Stimulated activated CD4-positive, alpha-beta T cell treated with anti-CD3 and anti-CD28 coated beads, TNF-alpha, amount 100 ng/mL, for 24 hours (primary cell): Measurements from ENCODE around the gene SART1.
"Not testable (repeated sequence)": the region's sequence is repeated elsewhere in the genome, so short reads cannot be mapped to it uniquely, and the experiment has no call there.

Source experiments
- DNase-seq, 3 experiments: peaks; one replicate each; pipeline ENCODE4 v3.0.0-alpha.2; 2020; ENCODE audit warnings: low read depth in 3 of 3

The SART1 gene

DNA sequence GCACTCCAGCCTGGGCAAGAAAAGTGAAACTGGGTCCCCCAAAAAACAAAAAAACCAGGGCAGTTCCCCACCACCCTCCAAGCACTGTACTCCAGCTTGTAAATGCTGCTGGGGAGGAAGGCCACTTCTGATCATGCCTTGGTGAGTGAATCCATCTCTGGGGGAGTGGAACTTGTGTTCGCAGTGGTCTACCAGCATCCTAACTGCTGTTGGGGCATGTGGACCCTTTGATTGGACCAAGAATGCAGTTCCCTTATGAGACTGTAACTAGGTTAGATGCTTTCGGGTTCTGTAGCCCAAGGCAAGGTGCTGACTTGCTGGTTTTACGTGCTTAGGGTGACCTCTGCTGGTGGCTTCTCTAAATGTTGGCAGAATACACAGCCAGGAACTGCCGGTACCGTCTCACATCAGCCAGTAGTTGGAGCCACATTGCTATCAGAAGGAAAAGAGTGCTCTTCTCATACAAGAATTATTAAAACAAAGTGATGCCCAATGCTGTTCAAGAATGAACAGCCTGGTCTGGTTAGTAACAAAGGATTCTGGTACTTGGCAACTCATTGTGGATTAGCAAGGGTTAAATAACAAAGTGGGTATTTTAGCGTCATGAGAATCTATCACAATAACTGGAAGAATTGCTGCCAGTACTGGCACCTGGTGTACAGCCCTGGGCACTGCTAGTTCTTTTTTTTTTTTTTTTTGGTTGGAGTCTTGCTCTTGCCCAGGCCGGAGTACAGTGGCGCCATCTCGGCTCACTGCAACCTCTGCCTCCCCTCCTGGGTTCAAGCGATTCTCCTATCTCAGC lies 27.5 kb downstream of the SART1 start:
- peak; percentile 80 to 87 (median 85) for DNase-seq

DNA sequence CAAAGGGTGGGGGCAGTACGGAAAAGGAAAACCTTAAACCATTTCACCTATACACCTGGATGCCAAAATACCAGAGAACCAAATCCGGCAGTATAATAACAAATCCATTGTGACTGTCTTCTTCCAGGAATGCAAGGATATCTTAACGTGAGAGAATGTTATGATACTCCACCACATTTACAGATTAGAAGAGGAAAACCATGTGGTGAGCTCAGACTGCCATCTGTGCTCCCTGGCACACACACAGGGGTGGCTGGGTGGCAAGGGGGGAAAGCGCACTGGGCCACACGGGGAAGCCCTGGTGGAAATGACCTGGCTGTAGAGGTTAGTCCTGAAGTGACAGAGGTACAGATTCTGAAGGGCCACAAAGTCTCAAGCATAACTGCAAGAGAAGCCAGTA lies 30.5 kb downstream of the SART1 start:
- no peak for DNase-seq

DNA sequence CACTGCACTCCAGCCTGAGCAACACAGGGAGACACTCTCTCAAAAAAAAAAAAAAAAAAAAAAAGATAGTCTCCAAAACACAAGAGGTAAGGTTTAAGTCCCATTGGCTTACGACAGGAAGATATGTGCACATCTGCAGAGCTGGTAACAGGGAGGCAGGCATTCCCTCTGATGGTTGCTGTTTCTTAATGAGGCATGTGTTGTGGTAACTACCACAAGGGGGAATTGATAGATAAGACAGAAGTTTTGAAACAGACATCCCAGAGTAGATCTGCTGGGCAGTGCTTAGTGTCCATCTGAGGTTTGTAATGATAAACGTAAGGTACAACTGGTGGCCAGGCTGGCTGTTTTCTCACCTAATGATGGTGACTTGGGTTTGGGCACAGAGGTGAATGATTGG lies 35.8 kb downstream of the SART1 start:
- DNase-seq = no peak

DNA sequence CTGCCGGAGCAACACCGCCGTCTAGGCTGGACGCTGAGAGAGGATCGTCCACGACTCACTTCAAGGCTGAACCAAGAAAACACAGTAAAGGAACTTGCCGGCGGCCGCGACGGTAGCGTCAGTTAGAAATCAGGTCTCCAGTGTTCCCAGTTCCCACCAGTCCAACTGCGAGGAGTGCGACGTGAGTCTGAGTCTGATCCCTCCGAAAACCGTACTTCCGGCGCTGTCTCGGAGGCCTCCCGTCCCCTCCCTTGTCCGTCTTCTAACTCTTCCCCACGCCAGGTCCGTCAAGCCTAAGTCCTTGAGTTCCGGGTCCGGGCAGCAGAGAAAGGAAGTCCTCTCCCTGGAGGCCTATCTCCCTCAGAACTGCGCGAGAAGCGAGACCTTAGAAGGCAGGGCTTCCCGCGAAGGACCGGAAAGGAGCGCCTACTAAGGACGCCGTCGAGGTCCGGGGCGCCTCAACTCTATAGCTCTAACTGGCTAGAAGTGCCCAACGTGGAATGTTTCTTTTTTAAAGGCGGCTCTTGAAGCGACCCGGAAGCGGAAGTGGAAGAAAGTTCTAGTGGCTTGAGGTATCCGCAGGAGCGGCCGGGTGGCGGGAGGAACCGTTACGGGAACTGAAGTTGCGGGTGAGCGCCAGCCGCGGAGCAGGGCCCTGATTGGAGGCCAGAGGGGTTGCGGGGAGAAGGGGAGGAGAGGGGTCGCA lies 40.6 kb downstream of the SART1 start, which contains the start of the genes BANF1 and EIF1AD:
TSS of gene BANF1 (plus strand) at position 562 of the 706 bp plus-strand sequence. CDS start 748 bp downstream, outside the sequence.
TSS of gene EIF1AD (minus strand) at position 216 of the 706 bp plus-strand sequence. CDS start 1,768 bp downstream, outside the sequence.
- peak; percentile 88 to 91 (median 90) for DNase-seq

DNA sequence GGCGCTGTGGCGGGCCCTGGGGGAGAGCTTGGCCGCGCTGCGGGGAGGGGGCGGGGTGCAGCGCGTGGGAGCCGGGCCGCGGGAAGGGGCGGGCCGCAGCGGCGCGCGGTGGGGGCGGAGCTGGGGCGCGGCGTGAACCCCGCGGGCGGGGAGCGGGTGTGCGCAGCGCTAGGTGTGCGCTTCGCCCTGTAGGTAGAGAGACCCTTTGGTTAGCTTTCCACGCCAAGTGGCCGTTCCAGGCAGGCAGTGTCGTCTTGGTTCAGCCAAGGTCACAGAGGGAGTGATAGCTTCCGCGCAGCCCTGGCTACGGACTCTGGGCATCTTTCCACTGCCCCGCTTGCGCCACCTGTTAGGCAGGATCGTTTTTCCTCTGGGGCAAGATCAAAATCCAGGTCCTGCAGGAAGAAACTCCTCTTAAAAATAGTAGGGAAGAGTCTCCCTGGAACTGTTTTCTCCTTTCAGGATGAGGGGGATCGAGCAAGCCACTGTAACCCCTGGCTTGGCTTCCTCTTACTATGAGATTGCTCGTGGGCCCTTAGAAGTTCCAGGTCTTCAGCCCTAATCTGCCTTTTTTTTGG lies 41.2 kb downstream of the SART1 start:
- no peak for DNase-seq

DNA sequence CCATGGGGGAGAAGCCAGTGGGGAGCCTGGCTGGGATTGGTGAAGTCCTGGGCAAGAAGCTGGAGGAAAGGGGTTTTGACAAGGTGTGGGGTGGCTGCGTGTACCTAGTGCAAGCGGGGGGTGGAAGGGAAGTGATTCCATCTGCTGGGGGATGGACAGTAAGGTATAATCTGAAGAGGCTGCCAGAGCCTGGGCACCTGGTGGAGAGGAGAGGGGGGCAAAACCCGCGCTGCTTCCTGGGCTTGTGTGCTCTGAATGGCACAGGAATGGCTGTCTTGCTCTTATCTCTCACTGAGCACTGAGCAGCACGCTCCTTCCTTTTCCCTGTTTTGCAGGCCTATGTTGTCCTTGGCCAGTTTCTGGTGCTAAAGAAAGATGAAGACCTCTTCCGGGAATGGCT lies 41.8 kb downstream of the SART1 start:
- DNase-seq = no peak

DNA sequence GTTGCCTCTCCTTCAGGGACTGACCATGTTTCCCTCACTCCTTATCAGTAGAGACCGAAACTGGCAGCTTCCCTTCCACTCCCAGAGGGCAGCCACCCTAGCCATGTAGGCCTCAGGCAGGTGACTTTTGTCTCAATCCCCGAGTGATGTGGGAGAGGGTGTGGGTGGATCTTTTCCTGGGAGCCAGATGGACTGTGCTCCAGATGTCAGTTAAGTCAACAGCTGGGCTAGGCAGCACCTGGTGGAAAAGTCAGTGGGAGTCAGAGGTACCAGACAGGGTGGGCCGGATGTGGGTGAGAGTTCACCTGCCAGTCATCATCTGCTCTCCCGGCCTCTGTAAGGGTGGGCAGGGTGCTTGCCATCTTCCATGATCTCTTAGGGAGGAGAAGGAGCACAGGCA lies 42.7 kb downstream of the SART1 start:
- no peak for DNase-seq

DNA sequence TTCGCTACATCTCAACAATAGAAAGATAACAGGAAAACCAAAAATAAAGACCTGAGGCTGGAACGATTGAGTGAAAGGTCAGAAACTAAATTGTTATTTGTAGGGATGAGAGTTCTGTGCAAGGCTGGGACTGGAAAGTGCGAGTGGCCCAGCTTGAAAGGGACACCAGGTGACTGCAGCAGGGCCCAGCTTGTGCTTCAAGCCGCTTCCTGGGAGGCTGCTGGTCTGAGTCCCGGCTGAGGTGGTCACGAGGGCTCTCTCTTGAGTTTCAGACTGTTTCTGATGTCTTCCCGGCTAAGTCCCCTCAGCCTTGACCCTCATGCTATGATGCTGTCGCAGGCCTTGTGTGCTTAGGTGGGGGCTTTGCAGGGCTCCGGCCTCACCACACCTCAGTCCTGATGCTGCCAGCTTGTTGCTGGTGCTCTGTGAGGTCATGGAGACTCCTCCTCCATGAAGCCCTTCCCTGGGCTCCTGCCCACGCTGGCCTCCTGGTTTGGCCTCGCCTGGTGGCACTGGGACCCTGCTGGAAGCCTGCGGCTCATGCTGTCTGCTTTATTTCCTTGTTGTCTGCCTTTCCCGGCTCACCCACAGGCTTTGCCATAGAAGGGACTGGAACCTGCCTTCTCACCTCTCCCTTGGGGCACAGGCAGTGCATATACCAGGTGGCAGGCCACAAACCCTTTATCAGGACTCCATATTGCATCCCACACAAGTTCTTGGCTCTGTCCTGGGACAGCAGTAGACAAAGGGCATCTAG lies 44.8 kb downstream of the SART1 start:
- DNase-seq = no peak

DNA sequence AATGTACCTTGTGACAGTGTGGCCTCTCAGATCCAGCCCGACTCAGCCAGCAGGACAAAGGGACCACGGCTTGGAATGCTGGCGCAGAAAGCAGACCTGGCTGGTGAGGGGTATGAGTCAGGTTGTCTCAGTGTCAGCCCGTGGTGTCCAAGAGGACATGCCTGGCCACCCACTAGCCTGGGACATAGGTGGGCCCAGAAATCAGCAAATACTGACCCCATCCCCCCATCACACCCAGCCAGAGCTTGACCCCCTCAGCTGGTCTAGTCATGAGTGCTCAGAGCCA lies 45.3 kb downstream of the SART1 start:
- DNase-seq = no peak

DNA sequence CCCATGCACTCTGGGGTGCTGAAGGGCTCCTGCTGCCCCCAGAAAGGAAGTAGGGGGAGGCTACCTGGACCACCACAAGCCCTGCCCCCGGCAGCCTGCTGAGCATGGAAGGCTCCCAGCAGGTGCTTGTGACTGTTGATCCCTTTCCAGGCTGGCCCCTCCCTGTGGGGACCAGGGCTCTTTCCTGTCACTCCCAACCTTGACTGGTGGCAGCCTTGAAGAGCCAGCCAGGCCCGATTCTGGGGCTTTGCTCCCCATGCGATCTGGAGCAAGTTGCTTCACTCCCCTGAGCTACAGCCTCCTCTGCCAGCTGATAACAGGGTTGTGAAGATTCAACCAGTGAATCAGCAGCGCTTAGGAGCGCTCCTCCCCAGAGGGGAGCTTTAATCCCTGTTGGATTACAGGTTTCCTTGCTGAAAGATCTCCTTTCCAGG lies 45.7 kb downstream of the SART1 start:
- DNase-seq = no peak

DNA sequence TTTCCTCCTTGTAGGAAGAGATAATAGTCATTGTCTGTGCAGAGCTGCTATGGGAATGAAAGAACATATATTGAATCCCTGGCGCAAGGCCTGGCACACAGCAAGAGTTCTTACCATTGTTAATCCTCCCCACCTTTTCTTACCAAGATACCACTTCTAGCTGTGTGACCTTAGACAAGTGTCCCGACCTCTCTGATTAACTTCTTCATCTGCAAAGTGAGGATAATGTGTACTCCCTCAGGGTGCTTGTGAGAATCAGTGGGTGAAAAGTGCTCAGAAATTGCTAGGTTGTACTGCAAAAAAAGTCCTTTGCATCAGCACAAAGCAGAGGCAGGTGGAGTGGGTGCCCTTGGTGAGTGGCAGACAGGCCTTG lies 46.5 kb downstream of the SART1 start:
- DNase-seq = no peak

DNA sequence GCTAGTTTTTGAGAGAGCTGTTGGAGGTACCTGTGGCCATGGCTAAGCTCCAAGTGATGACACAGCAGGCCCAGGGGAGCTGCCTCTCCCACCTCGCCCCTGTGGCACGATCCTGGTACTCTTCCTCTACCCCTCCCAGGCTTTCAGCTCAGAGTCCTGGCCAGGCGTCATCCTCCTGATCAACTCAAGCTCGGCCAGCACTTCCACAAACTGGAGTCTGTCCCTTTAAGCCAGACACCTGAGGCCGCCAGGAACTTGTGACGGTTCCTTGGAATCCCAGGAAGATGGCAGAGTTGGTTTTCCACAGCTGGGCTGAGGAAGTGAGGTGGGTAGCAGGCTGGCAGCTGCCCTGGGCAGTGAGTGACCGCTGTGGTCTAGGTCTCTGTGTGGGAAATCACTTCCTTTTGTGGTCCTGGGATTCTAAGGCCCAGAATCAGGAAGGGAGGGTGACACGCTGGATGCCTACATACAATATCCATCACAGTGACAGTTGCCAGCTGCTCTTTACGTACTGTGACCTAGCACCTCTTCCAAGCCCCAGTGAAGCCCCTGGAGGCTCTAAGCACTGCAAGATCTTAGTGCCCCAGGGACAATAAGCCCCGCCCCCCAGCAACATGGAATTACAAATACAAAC lies 47.1 kb downstream of the SART1 start:
- no peak for DNase-seq

DNA sequence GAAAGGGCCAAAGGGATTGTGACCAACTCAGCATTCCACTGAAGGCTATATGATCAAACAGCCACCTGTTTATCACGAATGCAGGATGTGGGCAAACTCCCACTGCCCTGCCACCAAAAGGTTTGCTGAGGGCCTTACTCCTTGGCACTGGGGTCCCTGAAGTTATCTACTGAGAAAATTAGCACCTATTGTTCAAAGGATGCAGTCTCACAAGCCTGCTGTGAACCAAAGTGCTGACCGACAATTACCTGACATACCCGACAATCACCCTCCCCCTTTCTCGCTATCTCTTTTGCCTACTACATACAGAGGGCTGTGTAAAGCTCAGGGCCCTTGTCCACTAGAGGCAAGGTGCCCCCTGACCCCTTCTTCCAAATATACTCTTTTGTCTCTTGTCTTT lies 48.5 kb downstream of the SART1 start:
- DNase-seq = not testable (repeated sequence)

DNA sequence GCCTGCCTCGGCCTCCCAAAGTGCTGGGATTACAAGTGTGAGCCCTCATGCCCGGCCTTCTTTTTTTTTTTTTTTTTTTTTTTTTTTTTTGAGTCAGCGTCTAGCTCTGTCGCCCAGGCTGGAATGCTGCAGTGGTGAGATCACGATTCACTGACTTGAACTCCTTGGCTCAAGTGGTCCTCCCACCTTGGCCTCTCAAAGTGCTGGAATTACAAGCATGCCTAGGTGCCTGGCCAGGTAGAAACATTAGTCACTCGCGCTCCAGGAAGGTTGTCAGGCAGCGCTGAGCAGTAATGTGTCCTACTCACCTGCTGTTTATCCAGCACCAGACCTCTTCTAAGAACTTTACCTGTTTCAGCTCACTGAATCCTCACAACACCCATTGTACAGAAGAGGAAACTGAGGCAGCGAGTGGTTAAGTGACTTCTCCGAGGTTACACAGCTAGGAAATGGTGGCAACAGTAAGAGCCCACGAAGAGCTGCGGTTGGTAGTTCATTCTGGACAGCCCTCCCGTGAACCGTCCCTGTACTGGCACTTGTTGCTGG lies 49.8 kb downstream of the SART1 start:
- no peak for DNase-seq

DNA sequence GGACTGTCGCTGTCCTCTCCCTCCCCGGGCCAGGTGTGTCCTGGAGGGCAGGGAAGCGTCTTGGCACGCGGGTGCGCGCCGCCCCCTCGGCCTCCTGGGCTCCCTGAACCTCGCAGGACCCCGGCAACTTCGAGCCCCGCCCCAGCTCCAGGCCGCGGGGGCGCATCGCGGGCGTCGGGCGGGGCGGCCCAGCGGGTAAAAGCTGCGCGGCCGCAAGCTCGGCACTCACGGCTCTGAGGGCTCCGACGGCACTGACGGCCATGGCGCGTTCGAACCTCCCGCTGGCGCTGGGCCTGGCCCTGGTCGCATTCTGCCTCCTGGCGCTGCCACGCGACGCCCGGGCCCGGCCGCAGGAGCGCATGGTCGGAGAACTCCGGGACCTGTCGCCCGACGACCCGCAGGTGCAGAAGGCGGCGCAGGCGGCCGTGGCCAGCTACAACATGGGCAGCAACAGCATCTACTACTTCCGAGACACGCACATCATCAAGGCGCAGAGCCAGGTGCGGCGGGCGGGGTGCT lies 50.3 kb downstream of the SART1 start, which contains the start of gene CST6:
TSS of gene CST6 (plus strand) at position 224 of the 519 bp plus-strand sequence. CDS start at position 261, 37 bp downstream.
- DNase-seq = no peak

DNA sequence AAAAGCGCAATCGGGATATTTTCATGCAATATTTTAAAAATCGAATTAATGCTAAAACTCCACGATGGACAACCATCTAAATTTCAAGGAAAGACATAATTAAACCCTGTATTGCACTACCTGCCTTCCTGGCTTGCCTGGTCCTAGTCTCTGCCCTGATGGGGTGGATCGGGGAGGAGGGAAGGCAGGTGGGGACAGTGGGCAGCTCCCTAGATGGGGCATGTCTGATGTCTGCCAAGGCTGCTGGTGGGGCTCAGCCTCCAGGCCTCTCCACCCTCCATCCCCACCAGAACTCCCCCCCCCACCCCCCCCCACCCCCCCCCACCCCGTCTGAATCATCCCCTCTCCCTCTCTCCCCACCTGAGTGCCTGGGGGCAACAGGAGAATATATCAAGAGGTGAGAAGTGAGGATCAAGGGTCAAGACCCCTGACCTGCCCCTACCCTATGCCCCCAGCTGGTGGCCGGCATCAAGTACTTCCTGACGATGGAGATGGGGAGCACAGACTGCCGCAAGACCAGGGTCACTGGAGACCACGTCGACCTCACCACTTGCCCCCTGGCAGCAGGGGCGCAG lies 50.9 kb downstream of the SART1 start:
- DNase-seq = no peak

DNA sequence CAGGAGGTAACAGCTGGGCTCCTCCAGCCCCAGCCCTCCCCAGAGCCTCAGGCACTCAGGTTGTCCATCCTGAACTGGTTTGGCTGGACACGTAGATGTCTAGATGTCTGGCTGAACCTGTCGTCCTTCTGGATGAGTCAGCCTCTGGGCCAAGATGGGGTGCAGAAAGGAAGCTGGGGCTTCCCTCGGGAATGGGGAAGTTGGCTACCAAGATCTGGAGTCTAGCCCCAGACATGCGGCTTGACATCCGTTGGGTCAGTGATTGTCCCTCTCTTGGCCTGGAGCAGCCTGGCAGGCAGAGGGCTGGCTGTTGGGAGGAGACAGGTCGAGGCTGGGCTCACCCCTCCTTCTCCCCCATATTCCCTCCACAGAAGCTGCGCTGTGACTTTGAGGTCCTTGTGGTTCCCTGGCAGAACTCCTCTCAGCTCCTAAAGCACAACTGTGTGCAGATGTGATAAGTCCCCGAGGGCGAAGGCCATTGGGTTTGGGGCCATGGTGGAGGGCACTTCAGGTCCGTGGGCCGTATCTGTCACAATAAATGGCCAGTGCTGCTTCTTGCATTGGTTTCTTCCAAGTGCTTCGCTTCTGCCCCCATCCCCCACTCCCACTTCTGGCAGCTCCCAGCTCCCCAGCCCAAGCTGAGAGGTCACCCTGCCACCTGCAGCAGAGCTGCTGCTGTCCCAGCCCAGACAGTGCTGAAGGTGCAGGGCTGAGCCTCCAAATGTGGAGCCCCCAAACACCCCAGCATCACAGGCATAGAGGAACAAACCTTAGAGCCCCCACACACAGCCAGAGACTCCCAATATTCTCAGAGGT lies 51.6 kb downstream of the SART1 start:
- no peak for DNase-seq

DNA sequence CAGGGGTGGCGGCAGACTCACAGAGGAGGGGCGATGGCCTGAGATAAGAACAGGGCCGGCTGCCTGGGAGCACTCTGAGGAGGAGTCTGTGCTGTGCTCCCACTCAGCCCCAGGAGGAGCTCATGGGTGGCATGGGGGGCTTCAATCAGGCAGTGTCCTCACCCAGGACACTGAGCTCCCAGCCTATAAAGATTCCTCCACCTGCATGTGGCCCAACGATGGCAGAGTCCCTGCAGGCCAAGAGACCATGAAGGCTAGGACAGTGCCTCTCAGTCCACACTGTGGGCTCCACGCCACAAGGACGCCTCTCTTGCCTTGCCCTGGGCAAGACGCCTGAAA lies 52.2 kb downstream of the SART1 start:
- DNase-seq = no peak

DNA sequence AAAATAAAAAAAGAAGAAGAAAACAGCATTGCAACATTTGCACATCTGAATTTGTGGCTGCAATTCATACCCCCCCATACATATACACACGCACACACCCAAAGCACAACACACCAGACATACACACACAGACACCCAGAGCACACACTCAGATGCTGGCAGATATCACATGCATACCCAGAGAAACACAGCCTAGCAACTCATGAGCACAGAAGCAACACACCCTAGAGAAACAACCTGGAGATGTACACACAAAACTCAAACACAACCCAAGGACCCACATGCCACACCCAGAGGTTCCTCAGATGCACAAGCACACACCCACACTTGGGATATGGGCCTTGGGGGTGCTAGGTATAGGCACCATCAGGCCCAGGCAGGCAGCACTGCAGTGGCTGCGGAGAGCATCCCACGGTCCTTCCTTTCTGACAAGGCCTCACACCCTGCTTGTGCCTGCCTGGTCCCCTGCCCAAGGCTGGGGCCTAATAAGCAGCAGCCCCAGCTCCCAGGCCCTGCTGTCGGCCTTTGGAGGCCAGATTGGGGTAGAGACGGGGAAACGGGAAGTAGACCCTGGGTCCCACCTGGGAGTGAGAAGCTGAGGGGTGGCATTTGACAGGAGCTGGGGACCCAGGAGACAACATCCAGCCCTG lies 53.4 kb downstream of the SART1 start:
- DNase-seq = no peak
